Mucosa of gallbladder (tissue), 1 donor: ENCODE measurements around the gene MRTFA. TPM values are rescaled to one million over a fixed set of nuclear protein-coding genes. Genes with fewer than 3 reads are reported as not detected.
"Not testable (repeated sequence)": the region's sequence is repeated elsewhere in the genome, so short reads cannot be mapped to it uniquely, and the experiment has no call there.

ENCODE experiments used
- DNase-seq: peaks from one replicate; pipeline ENCODE4 v3.0.0-alpha.2; 2020; ENCODE audit warnings: low spot score
- total RNA-seq: library from RNA; stranded (reverse); gene quantifications from one replicate; pipeline ENCODE4 v1.2.1, GENCODE V29; 2021
- donor health status: DM: no; HTN: no; CAD: no.

The MRTFA gene
- total RNA-seq, 1 donor from 2014 or later: 44.1 TPM

DNA sequence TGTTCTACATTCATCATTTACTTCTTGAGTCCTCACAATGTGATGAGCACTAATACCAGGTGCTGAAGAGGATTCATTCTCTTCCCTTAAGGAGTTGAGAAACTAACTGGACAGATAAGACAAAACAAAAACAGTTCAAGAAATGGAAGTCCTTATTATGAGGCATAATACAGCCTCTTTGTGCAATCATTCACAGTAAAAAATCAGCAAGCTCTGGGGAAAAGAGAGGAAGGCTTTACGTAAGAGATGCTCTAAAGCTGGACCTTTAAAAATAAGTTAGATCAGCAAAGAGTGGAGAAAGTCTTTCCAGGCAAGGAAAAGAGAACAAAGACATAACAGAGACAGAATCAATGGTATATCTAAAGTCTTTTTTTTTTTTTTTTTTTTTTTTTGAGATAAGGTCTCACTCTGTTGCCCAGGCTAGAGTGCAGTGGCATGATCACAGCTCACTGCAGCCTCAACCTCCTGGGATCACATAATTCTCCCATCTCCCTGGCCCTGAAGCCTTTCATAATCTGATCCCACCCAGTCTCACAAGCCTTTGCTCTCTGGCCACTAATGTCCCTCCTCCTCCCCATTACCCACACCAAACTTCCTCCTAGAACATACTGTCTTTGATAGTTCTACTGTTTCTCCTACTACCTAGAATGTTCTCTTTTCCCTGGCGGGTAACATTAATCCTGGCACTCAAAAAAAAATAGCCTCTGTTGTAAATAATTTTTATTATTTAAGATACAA, 40.9 kb downstream of the MRTFA start:
- DNase-seq: no peak

DNA sequence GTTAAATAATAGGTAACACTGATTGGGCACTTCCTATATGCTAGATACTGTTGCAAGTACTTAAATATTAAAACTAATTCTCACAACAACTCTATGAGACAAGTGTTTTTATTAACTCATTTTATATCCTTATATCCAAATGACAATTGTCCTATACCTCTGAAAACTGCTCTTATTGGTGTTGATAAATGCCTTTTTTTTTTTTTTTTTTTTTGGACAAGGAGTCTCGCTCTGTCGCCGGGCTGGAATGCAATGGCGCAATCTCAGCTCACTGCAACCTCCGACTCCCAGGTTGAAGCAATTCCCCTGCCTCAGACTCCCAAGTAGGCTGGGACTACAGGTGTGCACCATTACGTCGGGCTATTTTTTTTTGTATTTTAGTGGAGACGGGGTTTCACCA, 41.6 kb downstream of the MRTFA start:
- DNase-seq: no peak

DNA sequence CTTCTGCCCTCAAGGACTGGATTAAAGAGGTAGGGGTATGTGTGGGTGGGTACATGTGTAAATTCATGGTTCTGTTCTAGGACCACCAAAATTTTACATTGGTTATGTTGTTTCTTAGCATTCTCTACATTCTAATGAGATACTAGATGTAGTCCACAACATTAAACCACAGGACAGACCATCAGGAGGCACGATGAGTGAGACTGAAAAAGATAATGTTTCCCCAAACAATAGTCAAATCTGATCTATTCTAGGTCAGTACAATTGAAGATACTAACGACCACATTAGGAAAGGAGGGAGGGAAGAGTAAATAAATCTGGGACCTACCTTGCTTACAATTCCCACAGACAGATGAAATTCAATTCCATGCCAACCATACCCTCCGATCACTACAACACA, 42.2 kb downstream of the MRTFA start:
- no peak for DNase-seq

DNA sequence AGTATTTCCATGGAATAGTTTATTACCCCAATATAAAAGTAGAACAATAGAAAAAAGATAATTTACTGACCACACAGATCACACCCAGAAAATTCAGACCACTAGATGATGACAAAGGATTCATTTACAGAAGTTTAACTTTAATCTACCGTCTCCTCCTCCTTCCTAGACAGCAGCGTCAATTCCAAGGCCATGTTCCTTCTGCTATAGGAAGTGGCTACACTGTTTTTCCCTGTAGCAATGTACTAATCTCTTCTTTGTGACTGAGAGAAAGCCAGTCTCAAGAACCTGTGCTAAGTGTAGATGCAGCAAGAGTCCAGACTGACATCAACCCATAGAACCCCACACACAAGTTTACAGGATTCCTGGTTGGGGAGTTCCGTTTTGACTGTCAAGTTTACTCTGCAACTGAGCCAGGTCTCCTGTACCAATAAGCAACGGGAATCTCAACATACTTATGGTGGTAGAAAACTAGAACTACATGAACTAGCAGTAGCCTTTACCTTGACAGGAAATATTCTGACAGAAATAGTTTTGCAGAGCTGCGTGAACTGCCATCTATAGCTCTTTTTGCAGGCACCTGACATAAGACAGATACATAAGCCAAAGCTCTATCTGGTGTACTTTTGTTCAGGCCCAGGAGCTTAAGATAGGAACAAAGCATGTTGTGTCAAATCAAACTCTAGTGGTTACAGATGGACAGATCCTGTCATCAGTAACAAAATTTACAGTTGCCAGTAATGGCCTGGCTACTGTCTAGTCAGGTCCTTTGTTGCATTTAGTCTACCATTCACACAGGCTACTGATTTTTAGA, 42.9 kb downstream of the MRTFA start:
- DNase-seq: no peak

DNA sequence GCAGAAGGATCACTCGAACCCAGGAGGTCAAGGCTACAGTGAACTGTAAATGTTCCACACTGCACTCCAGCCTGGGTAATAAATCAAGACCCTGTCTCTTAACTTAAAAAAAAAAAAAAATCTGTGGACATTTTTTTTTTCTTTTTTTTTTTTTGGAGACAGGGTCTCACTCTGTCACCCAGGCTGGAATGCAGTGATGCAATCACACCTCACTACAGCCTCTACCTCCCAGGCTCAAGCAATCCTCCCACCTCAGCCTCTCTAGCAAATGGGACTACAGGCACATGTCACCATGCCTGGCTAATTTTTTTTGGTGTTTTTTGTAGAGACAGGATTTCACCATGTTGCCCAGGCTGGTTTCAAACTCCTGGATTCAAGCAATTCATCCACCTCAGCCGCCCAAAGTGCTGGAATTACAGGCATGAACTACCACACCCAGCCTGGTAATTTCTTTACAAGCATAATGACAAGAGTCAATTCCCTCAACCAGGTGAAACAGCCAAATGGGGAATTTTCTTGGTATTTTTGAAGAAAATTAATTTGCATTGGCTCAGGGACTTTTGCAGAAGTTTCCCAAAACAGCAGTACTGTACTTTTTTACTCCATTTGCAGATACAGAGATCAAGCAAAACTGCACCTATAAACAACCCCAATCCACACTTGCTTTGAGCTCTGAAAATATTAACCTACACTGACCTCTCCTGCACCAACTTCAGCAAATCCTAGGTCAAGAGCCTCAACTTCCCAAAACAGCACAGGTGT, 44.0 kb downstream of the MRTFA start:
- no peak for DNase-seq

DNA sequence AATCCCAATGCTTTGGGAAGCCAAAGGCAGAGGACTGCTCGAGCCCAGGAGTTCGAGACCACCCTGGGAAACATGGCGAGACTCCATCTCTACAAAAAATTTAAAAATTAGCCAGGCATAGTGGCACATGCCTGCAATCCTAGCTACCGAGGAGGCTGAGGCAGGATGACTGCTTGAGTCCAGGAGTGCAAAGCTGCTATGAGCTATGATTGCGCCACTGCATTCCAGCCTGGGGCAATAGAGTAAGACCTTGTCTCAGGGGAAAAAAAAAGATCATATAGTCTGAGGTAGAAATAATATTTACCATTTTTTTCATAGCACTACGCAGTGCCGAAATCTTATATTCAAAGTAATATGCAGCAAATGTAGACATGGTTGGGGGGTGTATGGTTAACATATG, 47.8 kb downstream of the MRTFA start:
- no peak for DNase-seq

DNA sequence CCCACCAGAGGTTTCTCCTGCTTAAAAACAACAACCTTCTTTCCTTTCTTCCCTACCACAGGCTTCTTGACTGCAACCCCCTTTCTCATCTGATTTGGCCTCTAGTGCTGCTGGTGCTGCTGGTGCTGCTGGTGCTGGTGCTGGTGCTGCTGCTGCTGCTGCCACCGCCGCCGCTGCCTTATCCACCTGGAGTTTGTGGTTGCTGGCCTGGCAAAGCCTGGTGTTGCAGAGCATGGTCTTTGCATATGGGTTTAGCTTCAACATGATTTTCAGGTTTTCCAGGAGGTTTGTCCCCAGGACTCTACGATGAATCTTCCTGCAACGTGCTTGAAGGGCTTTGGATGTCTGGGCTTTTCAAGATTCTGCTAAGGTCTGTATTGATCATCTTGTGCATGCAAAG, 49.7 kb downstream of the MRTFA start:
- no peak for DNase-seq

DNA sequence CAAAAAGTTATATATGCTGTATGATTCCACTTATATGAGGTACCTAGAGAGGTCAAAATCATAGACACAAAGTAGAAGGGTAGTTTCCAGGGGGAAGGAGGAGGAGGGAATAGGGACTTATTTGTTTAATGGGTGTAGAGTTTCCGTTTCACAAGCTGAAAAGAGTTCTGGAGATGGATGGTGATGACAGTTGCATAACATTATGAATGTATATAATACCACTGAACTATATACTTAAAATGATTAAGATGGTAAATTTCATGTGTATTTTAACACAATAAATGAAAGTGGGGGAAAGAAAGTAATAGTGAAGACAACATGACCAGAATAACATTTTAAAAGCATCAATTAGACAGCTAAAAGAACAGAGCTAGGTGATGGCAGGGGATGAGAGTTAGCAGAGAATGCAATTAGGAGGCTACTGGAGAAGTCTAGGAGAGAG, 51.2 kb downstream of the MRTFA start:
- no peak for DNase-seq

DNA sequence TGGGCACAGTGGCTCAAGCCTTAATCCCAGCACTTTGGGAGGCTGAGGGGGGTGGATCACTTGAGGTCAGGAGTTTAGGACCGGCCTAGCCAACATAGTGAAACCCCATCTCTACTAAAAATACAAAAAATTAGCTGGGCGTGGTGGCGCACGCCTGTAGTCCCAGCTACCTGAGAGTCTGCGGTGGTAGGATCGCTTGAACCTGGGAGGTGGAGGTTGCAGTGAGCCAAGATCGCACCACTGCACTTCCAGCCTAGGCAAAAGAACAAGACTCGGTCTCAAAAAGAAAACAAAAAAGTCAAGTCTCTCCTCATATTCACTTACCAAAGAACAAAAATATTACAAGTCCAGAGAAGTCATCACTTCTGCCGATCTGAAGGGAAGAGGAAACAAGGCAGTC, 51.8 kb downstream of the MRTFA start:
- DNase-seq: not testable (repeated sequence)

DNA sequence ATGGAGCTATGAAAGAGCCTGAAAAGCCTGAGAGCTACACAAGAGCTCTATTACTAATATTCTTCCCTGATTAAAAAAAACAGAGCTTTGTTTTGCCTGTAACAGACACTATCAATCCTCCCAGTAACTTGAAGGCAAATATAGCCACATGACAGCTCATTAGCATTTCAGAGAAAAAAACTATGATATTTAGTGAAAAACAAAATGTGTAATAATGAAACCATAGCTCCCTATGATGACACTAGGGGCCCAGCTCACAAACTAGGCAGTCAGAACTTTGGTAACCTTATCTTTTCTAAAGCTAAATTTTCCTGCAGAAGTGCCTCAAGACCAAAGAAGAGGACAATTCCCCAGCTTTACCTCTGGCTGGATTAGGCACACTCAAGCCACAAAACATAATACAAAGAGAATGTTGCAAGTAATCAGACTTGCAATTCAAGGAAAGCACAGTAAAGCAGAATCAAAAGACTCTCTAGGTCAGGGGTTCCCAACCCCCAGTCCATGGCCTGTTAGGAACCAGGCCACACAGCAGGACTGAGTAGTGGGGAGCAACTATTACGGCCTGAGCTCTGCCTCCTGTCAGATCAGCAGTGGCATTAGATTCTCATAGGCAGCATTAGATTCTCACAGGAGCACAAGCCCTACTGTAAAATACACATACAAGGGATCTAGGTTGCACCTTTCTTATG, 53.3 kb downstream of the MRTFA start:
- DNase-seq: no peak

DNA sequence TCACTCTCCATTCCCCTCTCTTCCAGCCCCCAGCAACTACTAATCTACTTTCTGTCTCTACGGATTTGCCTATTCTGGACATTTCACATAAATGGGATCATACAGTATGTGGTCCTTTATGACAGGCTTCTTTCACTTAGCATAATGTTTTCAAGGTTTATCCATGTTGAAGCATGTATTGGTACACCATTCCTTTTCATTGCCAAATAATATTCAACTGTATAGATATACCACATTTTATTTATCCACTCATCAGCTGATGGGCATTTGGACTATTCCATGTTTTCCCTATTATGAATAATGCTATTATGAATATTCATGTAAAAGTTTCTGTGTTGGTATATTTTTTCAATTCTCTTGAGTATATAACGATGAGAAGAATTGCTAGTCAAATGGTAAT, 54.5 kb downstream of the MRTFA start:
- DNase-seq: no peak

DNA sequence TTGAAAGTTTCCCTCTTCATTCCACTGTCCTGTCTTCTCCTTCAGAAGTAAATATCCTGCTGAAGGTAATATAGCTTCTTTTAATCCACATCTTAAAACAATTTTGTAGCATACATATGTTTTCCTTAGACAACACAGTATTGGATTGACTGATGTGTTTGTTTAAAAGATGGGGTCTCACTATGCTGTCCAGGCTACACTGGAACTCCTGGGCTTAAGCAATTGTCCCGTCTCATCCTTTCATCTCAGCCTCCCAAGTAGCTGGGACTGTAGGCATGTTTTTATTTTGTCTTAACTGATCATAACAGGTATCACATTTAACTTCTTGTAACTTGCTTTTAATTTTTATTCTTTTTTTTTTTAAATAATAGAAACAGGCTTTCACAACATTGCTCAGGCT, 55.9 kb downstream of the MRTFA start:
- DNase-seq: no peak

DNA sequence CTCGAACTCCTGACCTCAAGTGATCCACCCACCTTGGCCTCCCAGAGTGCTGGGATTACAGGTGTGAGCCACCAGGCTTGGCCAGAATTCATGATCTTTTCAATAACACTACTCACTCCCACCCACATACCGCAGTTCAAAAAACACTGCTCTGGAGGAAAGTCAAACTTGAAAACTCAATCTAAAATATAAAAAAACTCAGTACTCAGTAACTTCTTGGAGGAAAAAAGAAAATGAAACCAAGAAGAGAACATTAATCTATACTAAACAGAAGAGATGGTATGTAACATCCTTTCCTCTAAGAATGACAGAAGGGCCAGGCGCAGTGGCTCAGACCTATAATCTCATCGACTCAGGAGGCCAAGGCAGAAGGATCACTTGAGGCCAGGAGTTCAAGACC, 58.3 kb downstream of the MRTFA start:
- DNase-seq: no peak

DNA sequence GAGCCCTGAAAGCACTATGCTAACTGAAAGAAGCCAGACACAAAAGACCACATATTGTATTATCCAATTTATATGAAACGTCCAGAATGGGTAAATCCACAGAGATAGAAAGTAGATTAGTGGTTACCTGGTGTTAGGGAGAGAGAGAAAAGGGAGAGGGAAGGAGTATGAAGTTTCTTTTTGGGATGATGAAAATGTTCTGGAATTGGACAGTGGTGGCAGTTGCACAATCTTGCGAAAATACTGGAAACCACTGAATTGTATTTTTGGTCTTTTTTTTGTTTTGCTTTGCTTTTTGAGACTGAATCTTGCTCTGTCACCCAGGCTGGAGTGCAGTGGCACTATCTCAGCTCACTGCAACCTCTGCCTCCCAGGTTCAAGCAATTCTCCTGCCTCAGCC, 63.5 kb downstream of the MRTFA start:
- DNase-seq: no peak

DNA sequence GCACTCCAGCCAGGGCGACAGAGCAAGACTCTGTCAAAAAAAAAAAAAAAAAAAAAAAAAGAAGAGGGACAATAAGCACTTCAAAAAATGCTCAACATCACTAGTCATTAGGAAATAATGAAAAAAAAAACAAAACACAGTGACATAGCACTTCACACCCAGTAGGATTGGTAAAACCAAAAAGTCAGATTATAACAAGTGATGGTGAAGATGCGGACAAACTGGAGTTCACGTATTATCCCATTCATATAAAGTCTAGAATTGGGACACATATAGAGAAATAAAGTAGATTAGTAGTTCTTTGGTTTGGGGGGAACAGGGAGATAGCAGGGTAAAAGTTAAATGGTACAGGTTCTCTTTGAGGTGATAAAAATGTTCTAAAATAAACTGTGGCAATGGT, 64.6 kb downstream of the MRTFA start:
- no peak for DNase-seq

DNA sequence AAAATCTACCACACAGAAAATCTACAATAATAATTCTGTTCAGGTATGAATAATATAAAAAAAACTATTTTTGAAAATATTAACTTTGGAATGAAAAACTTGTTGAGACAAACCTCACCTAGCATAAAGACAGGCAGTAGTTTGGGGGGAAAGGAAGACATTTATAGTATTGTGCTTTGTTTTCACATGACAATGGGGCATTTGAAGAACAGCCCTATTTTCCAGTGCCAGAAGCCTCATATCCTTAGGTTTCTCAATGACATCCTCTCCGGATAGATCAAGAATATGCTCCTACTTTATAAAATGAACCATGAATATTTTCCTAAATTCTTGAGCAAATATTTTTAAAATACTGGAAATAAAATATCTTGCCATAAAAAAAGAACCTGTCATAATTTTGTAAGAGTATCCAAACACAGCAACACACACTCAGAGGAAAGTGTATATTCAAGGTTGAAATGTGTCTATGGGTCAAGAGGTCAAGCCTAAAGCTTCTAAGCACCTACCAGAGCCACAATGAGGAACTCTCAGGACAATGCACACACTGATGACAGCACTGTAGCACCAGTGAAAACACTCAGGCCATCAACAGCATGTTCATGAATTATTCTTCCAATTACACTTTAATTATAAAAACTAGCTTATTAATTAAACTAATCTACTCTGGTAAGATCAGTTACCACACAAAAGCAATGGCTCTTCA, 68.7 kb downstream of the MRTFA start:
- DNase-seq: no peak

DNA sequence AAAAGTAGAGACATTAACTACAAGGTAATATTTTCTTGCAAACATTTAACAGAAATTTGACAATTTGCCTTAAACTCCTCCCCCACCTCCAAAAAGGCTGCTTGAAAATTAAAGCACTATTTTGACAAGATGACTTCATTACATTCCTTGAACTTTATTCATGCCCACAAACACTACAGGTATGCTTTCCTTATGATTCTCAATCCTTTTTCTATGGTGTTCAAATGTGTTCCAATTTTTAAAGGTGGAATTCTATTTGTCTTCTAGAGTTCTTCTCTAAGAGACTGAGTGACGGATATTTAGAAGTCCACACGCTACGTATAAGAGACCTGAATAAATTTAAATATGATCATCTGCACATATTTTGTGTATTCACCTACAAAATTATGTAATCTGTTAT, 69.4 kb downstream of the MRTFA start:
- no peak for DNase-seq

DNA sequence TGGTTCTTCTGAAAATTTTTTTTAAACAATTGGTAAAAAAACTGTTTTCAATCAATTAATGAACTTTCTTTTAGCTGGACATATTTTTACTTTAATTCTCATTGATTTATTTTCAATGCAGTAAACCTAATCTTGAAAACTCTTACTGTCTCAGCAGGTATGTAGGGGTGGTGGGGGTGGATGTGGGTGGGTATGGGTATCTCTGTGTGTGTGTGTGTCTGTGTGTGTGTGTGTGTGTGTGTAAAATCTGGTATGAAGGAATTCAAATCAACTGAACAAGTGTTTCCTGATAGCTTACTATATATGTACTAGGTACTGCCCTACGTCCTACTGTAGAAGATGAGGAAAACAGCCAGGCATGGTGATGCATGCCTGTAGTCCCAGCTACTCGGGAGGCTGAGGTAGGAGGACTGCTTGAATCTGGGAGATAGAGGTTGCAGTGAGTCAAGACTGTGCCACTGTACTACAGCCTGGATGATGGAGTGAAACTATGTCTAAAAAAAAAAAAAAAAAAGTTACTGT, 75.5 kb downstream of the MRTFA start:
- no peak for DNase-seq

DNA sequence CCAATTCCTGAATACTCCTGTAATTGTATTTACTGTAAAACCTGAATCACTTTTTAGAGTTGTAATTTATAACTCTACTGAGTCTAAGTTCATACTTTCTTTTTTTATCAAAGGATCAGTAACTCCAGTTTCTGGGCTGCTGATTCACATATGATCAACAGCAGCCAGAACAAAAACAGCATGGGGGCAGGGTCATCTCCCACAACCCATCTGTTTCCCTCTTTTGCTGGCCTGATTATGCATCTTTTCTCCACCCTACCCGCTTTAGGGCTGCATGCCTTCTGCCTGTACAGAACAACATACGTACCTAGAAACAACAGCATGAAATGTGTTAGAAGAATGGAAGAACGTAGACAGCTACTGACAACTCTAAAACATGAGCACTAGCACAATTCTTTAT, 76.0 kb downstream of the MRTFA start:
- DNase-seq: no peak

DNA sequence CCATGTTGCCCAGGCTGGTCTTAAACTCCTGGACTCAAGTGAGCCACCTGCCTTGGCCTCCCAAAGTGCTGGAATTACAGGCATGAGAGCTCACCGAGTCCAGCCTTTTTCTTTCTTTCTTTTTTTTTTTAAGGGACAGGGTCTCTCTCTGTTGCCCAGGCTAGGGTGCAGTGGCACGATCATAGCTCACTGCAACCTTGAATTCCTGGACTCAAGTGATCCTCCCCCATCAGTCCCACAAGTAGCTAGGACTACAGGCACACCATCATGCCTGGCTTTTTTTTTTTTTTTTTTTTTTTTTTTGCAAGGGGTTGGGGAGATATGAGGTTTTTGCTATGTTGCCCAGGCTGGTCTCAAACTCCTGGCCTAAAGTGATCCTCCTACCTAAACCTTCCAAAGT, 78.5 kb downstream of the MRTFA start:
- DNase-seq: no peak

DNA sequence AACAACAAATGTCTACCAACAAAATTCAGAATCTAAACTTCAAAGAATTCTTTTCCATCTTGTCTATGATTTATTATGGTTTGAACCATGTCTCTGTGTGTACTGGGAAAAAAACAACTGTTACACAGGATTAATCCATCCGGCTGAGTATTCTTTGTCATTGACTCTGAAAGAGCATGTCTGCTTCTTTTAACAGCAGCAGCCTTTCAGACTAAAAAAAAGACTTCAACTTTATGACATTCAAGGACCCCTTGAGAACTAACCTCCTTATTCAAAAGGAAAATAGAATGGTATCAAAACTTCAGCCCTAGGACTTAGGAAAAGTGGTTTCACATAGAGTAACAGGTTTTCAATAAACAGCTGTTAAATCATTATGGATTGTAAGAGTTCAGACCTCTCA, 79.9 kb downstream of the MRTFA start:
- no peak for DNase-seq
